Left cardiac atrium (tissue), 4 donors: ENCODE results near the gene ZNF319. TPM values are rescaled to one million over a fixed set of nuclear protein-coding genes. Genes with fewer than 3 reads are reported as not detected.

ENCODE experiments used
- ATAC-seq, 2 donors: fragments of 200-7000 bp; cut with Tn5 transposase; one replicate each; pipeline ENCODE4 v1.9.1; 2020; ENCODE audit warnings: mild to moderate bottlenecking in 2 of 2, moderate library complexity in 2 of 2
- DNase-seq: peaks from one replicate; pipeline ENCODE4 v3.0.0-alpha.2; 2020
- intact Hi-C, 2 donors: fragments of 100-400 bp; cut with DNase I; formaldehyde crosslinking; loops; one replicate each; pipeline versions ENCODE4 v1.14.1 to v1.15.1; 2022 to 2023
- total RNA-seq, 2 donors: library from RNA; stranded (reverse); fragmentation: NEBNext Ultra II Directional; extraction: Animal tissue kit (Norgen Biotek cat#: 25700); gene quantifications; one replicate each; pipeline ENCODE4 v1.2.1, GENCODE V29; 2021
- donor health status: DM: no; HTN: yes; CAD: no.
- donor health status: DM: no; HTN: yes; CAD: no; lungs with severe emphysema.
- donor health status: DM: yes; HTN: yes; CAD: no.
- donor health status: Dilated cardiomyopathy.

Gene ZNF319
- total RNA-seq, 2 donors from 2014 or later, result 5.9 to 8.1 TPM

DNA sequence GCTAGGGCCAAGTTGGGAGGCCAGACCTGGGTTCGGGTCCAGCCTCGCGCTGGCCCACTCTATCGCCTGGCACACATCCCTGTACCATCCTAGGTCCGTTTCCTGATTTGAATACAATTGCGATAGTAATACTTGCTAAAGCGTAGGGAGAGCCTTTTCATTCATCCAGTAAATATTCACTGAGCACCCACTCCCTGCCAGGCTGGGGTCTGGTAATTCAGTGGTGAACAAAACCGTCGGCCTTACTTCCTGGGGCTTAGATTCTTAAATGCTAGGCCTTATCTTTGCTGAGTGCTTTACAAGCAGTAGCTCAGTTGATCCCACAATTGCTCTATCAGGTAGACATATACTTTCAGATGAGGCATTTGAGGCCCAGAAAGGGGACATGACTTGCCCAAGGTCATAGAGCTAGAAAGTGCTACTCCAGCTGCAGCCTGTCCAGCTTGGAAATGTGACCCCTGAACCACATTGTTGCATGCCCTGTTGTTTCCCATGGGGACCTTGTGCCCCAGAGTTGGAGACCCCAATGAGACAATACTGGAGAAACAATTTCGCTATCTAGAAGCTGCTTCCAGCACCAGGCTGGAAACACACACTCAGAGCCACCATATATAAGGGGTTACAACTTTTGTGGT is 1.4 kb upstream of the ZNF319 start:
- DNase-seq, result no peak
- ATAC-seq, result no peak
- intact Hi-C loops, result loop anchor here in 1 of 2 donors (2.0 to 5.0 kb wide), 2 partner anchors 103 to 245 kb away; no protein-coding TSS in a partner anchor

DNA sequence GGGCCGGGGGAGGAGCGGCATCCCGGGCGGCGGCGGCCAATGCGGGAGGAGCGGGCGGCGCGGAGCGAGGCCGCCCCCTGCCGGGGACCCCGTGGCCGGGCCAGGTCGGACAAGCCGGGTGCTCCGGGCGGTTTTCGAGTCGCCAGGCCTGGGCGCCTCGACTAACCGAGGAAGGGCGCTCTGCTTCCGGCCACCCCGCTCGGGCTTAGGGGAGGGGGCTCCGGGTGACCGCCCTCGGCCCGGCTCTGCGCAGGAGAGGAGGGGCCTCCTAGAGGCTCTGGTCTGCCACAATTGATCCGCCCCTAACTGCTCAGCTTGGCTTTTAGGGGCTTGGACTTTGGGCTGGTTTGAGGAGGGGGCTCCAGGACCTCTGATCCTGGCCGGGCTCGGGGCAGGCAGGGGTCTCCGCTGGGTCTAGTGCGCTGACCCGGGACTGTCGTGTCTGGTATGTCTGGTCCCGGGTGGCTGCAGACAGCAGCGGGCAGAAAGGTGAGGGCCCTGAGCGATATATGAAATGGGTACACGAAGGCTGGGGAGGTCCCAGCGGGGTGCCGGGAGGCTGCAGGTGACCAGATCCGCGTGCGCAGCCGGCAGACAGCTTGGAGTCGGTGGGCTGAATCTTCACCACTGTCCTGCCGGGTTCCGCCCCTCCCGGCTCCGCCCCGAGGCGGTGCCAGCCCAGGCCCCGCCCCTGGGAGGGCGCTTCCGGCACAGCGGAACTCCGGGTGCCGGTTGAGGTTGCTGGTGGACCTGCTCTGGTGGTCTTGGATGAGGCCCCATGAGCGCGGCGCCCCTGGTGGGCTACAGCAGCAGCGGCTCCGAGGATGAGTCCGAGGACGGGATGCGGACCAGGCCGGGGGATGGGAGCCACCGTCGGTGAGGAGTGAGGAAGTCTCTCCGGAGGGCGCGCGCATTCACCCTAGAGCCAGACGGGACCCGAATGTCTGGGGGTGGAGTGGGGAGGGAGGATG is 519 bp upstream of the ZNF319 start, which contains the start of gene USB1:
Gene USB1 (plus strand): TSS at position 702 of the 971 bp plus-strand sequence. CDS start 77 bp downstream, at position 779.
- intact Hi-C loops, result loop anchor here in 1 of 2 donors (2.0 to 5.0 kb wide), 2 partner anchors 102 to 244 kb away; no protein-coding TSS in a partner anchor
- ATAC-seq (peak; percentile 95), DNase-seq (peak; percentile 88)

DNA sequence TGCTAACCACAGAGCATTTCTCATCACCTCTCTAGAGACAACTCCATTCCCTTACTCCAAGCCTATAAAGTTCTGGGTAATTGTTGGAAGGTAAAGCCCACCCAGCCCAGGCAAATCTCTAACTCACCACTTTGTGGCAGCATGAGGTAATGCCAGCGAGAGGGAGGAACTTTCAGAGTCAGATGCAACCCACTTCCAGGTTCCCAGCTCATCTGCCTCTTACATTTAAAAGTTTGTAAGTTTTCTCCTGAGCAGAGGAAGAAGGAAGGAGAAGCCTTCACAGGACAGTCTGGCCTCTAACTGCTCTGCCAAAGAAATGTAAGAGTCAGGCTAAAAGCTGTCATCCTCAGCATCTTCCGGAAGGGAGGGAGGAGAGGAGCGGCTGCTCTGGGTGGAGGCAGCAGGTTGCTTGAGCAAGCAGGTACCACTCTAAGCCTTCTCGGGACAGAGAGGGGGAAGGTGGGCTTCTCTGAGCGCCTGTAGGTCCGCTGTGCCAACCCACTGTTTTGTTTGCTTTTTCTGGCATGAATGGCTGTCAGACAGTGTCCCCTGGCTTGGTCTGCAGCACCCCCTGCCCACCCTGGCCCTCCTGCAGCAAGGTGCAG is 1.0 kb downstream of the ZNF319 start:
- ATAC-seq (no peak), DNase-seq (no peak)
- intact Hi-C loops, result loop anchor here in 1 of 2 donors (2.0 kb wide), 1 partner anchor 99 kb away; no protein-coding TSS in a partner anchor

DNA sequence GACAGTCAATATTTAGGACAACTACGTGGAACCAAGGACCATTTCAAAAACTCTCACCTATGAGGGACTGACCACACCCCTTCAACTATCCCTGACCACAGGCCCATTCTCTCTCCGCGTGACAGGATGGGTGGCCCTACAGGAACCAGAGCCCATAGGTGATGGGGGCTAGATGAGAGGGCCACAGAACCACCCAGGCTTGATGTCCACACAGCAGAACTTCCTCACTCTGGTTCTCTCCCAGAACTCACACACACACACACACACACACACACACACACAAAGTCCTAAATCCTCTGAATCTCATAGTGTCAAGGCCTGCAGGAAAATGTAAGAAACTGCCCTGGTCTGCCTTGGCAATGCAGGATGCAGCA is 1.5 kb downstream of the ZNF319 start:
- DNase-seq, result no peak
- intact Hi-C loops, result loop anchor here in 1 of 2 donors (2.0 kb wide), 1 partner anchor 98 kb away; no protein-coding TSS in a partner anchor
- ATAC-seq, result no peak

DNA sequence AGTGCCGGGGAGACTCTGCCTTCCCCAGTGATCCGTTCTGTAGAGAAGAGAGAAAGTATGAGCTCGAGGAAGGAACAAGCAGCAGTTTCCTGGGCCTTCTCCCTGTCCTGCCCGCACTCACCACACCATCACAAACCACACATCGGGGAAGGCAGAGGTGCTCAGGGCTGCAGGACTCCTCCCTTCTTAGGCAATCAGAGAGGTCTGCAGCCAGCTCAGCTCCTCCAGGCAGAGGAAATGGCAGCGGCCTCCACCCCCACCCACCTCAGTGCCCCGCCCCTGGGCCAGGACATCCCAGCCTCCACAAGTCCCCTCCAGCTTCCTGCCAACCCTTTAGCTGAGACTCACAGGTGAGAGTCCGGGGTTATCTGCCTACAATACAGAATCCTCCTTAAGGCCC is 2.0 kb downstream of the ZNF319 start:
- ATAC-seq, result no peak
- no peak for DNase-seq
- intact Hi-C loops, result loop anchor here in 1 of 2 donors (2.0 kb wide), 1 partner anchor 98 kb away; no protein-coding TSS in a partner anchor

DNA sequence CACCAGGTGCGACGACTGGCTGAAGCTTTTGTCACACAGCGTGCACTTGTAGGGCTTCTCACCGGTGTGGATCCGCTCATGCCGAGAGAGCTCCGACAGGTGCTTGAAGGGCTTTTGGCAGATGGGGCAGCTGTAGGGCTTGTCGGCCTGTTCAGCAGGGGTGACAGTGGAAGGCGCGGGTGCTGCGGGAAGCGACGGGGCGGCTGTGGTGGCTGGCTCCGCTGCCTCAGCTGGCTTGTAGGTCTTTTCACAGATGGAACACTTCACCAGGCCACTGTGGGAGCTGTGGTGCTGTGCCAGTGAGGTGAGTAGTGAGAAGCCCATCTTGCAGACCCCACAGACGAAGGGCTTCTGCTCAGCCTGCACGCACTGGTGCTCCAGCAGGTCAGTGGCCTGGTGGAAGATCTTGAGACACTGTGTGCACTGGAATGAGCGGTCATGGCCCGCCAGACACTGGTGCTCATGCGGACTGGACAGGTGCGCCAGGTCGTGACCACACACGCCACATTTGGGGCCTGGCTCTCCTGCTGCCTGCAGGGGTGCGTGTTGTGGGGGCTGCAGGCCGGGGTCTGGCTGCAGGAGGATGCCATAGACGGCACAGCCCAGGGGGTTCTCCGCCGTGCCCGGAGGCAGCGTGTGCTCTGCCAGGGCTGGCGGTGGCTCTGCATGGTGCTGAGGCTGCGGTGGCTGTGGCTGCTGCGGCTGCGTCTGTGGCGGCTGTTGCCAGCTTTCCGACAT is 2.8 kb downstream of the ZNF319 start:
- DNase-seq (no peak), ATAC-seq (no peak)
- intact Hi-C loops, result loop anchor here in 1 of 2 donors (2.0 kb wide), 1 partner anchor 97 kb away; no protein-coding TSS in a partner anchor

DNA sequence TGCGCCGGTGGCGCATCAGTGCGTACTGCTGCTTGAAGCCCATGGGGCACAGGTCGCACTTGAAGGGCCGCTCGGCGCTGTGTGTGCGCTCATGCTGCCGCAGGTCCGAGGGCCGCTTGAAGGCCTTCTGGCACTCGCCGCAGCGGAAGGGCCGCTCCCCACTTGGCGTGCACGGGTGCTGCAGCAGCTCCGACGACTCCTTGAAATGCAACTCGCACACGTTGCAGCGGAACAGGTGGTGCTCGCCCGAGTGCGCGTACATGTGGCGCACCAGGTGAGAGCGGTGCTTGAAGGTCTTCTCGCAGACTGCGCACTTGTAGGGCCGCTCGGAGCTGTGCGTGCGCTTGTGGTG is 3.3 kb downstream of the ZNF319 start:
- intact Hi-C loops, result no loop called here
- no peak for ATAC-seq

DNA sequence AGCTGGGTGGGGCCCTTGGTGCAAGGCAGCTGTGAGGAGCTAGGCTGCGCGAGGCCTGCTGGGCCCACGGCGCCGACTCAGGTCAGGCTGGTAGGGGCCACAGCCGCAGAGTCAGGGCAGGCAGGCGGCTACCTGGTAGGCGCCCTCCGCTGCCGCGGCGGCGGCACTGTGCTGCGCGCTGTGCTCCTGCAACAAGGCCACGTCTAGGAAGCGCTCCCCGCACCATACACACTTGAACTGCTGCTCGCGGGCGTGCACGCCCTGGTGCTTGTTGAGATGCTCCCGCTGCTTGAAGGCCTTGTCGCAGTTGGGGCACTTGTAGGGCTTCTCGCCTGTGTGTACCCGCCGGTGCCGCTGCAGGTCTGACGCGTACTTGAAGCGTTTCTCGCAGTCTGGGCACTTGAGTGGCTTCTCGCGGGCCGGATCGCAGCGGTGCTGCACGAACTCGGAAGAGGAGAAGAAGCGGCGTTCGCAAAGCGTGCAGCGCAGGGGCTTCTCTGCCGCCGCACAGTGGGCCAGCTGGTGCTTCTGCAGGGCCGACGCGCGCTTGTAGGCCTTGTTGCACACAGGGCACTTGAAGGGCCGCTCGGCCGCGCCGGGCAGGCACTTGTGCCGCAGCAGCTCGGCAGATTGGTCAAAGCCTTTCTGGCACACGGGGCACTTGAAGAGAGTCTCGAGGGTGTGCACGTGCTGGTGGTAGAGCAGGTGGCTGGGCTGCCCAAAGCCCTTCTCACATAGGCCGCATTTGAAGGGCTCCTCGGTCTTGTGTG is 3.9 kb downstream of the ZNF319 start:
- intact Hi-C loops, result no loop called here
- DNase-seq, result no peak
- ATAC-seq, result no peak

More for the DNA sequence above, 3.3 kb downstream of the ZNF319 start:
- DNase-seq, result no peak

DNA sequence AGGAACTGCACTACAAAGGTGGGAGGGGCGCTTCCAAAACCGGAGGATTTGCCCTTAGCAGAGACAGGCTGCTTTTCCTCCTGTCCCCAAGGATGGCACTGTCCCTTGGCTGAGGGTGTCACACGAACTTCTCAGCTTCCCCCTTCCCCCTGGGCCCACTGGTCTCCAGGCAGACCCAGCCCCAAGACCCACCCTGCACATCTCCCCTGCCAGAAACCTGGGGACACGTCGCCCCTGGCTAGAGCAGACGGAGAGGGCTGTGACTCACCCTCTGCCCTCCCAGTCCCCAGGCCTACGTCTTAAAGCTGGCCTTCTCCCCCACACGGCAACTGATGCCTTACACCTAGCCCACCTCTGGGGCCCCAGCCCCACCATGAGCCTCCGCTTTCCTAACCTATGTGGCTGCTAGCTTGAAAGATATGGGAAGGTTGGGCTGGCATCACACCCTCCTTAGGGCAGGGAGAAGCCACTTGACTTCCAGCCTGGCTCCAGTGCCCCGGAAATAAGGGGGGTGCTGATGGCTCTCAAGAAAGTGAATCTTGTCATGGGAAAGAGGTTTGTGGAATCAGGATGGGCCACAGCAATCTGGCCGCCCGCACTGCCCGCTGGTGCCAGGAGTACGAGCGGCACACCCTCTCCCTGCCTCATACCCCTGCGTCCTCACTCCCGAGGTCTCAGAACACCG is 4.6 kb downstream of the ZNF319 start:
- intact Hi-C loops, result no loop called here
- DNase-seq (no peak), ATAC-seq (no peak)

DNA sequence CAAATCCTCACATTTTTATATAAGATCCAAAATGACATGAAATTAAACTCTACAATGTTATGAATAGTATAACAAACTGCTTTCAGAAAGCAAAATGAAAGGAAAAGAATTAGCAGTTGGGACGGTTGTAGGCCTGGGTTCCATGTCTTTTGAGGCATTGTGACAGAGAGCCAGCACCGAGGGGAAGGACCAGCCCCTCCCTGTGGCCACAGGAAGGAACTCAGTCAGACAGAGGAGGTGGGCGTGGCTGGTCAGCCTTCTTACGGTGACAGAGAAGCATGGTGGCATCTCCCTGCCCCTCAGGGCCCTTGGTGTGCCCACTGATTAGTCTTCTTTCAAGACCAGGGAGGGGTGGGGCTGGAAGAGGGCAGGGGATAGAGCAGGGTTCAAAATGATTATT is 5.7 kb downstream of the ZNF319 start:
- peak; percentile 70 for DNase-seq
- intact Hi-C loops, result no loop called here
- ATAC-seq, result peak; percentile 29 to 32

DNA sequence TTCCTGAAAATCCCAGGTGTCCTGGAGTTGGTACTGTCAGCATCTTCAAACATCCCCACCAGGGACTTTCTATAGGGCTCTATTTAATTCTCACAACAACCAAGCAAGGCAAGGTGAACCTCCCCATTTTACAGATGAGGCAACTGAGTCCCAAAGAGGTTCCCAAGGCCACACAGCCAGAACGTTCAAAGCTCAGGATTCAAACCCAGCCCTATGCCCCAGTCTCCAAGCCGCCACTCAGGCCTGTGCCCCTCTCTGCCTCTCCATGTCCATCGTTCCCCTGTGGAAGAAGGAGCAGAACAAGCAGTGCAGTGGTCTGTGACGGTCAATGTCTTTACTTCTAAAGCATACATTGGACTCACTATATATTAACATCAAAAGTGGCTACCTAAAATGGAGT is 6.1 kb downstream of the ZNF319 start:
- intact Hi-C loops, result no loop called here
- DNase-seq (no peak), ATAC-seq (no peak)

DNA sequence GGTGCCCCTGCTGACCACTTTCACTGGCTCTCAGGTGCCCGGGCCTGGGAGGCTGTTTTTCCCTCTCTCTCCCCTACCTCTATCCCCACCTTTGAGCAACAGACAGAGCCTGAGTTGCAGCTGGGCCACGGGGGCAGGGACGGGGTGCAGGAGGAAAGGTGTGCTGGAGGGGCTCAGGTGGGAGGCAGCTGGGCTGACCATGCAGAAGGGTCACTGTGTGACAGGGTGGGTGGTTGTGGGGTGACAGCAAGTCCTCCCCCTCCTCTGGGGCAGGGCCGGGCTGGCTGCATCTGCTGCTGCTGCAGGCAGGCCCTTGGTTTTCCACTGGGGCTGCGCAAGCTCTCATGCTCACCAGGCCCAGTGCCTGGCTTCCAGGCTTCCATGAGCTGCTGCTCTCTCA is 6.6 kb downstream of the ZNF319 start:
- ATAC-seq (no peak), DNase-seq (no peak)
- intact Hi-C loops, result no loop called here

DNA sequence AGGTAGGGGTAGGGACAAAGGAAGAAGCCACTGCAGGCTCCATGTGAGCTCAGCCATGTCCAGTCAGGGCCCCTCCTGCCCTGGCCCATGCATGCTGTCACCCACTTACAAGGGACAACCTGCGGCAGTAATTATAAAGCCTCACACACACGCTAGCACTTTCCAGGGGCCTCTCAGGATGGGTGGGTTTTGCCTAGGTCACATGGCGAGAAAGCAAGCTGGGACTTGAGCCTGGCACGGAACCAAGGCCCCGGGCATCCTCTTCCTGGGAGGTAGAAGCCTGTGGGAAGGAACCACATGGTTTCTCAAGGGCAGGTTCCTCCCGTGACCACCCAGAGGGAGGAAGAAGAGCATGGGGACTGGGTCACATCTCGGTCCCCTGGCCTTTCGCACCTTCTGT is 7.0 kb downstream of the ZNF319 start:
- DNase-seq (no peak), ATAC-seq (no peak)
- intact Hi-C loops, result no loop called here

DNA sequence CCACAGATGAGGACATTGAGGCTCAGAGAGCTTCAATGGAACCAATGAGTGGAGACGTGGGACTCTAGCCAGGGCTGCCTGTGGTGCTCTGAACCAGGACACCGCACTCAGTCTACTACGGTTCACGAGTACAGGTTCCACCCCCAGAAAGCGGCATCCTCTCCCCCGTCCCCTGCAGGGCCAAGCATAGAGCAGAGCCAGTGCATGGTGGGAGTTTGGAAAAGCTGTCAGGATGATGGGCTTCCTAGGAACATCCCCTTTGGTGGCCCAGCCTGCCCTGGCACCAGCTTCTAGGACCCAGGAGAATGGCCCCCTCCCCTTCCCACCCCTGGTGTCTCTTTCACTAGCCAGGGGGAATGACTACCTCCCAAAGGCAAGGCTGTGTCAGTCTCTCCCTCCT is 8.4 kb downstream of the ZNF319 start:
- intact Hi-C loops, result no loop called here
- ATAC-seq, result no peak
- DNase-seq, result no peak

DNA sequence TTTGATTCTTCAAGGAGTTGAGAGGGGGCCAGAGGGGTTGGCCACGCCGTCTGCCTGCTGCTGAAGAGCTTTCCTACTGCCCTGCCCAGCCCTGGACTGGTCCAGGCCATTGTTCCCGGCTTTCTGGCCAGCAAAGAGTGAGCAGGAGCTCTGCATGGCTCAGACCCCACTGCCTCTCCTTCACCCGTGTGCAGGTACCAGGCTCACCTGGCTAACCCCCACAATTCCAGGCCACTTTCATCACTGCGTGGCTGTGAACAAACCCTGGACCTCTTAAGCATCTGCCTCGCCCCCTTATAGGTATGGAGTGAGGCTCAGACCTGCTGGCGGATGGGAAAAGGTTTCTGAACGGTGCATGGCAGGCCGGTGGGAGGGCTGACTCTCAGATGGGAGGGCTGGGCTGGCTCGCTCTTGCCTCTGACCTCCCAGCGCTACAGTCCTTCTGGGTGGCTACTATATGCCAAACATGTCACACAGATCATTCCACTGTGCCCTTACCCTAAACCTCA is 8.9 kb downstream of the ZNF319 start:
- intact Hi-C loops, result no loop called here
- no peak for ATAC-seq
- no peak for DNase-seq

DNA sequence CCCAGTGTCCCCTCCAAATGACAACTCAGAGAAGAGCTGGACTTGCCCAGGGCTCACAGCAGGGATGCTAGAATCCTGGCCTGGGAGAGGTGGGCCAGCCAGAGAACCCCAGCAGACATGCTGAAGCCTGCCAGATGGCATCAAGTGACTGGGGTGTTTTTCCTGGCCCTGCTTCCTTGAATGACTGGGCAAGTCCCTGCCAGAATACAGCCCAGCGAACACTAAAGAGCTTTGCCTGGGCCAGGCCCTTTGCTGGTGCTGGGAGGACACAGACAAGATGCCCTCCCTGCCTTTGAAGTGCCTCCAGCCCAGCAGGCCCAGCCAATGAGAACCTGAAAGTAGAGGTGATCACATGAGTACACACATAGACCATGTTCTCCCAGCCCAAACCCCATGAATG is 11.5 kb downstream of the ZNF319 start:
- DNase-seq (no peak), ATAC-seq (peak in 1 of 2 donors; percentile 42)
- intact Hi-C loops, result no loop called here

DNA sequence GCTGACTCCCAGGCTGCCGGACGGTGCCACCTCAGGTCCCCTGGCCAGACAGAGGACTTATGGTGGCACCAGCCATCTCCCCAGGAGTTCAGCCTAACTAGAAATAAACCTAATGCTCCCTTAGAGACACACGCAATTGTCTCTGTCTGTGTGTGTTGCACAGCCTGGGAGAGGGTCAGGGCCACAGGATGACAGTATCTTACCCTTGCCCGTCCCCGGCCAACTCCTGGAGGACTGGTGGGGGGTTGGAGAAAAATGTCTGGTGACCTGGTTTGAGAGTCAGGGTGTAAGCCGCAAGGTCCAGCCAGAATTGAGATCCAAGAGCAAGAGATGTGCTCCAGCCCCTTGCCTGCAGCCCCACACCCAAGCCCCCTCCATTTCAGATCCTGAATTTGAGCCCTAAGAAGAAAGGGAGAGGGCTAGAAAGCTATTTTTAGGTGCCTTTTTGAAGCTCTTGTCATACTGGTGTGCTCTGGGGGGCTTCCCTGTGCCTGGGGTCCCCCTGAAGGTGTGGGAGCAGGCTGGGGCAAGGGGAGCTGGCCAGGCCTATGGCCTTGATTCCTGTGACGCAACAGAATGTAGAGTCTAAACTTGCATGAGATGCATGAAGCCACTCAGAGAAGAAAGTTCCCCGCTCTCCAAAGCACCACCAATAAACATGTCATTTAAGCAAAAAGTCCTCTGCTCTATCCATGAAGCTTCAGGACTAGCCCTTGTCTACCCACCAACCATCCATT is 12.9 kb downstream of the ZNF319 start:
- intact Hi-C loops, result no loop called here
- DNase-seq, result no peak
- no peak for ATAC-seq
